Nephron progenitor cell (in vitro differentiated cells): ENCODE measurements around the gene KLK7.

Source experiments
- DNase-seq: peaks from one replicate; pipeline ENCODE4 v3.0.0; 2021
- H3K27ac Mint-ChIP-seq: 2 replicates; pipeline ENCODE4 v1.8.0; 2021; ENCODE audit warnings: mild to moderate bottlenecking, moderate library complexity, mixed read lengths
- H3K27me3 Mint-ChIP-seq: 2 replicates; pipeline ENCODE4 v1.8.0; 2021; ENCODE audit warnings: mild to moderate bottlenecking, low read depth, mixed read lengths; ENCODE audit not compliant: poor library complexity
- H3K36me3 Mint-ChIP-seq: 2 replicates; pipeline ENCODE4 v1.8.0; 2021; ENCODE audit warnings: low read depth, mixed read lengths
- H3K4me1 Mint-ChIP-seq: 2 replicates; pipeline ENCODE4 v1.8.0; 2021; ENCODE audit warnings: mixed read lengths
- H3K4me3 Mint-ChIP-seq: 2 replicates; pipeline ENCODE4 v1.8.0; 2021; ENCODE audit warnings: mild to moderate bottlenecking, moderate library complexity, mixed read lengths
- H3K9me3 Mint-ChIP-seq: 2 replicates; pipeline ENCODE4 v1.8.0; 2021; ENCODE audit warnings: mild to moderate bottlenecking, moderate library complexity, mixed read lengths
- CTCF ChIP-seq: fragments of 200-600 bp; sonication (generic); IDR thresholded peaks from 2 replicates; pipeline ENCODE4 v1.5.0; 2021; ENCODE audit warnings: antibody characterized with exemption

KLK7 gene

GRCh38 chr19:51001515-51001914, 17.8 kb upstream of the KLK7 start, which contains the start of gene KLK8:
TSS of gene KLK8 (minus strand) at chr19:51001604. CDS start at chr19:51001167, 437 bp downstream.
- Mint-ChIP-seq H3K4me3 (peak within 1 kb of the TSS; percentile 56), H3K27me3 (peaks cover 66% of the 10 kb centered on the region), H3K27ac (peak within 1 kb of the TSS; percentile 95)

GRCh38 chr19:51000981-51001380, 17.3 kb upstream of the KLK7 start:
- Mint-ChIP-seq H3K4me3 (peak overlapping the region; percentile 56), H3K36me3 (no peaks in the 10 kb centered on the region), H3K9me3 (no peaks in the 10 kb centered on the region), H3K4me1 (peaks cover 53% of the 10 kb centered on the region), H3K27ac (peak overlapping the region; percentile 95), H3K27me3 (peaks cover 66% of the 10 kb centered on the region)
- no peak for TF ChIP-seq CTCF
- no peak for DNase-seq

More at GRCh38 chr19:51001515-51001914, 17.8 kb upstream of the KLK7 start, which contains the start of gene KLK8:
- H3K9me3 Mint-ChIP-seq = no peaks in the 10 kb centered on the region
- H3K4me1 Mint-ChIP-seq = peaks cover 58% of the 10 kb centered on the region
- DNase-seq = no peak
- TF ChIP-seq CTCF = no peak
- H3K36me3 Mint-ChIP-seq = no peaks in the 10 kb centered on the region

GRCh38 chr19:51000426-51000825, 16.7 kb upstream of the KLK7 start:
- H3K36me3 Mint-ChIP-seq = no peaks in the 10 kb centered on the region
- no peak for DNase-seq
- no peak overlapping the region for H3K27ac Mint-ChIP-seq
- H3K27me3 Mint-ChIP-seq = peaks cover 70% of the 10 kb centered on the region
- peaks cover 52% of the 10 kb centered on the region for H3K4me1 Mint-ChIP-seq
- H3K4me3 Mint-ChIP-seq = peak overlapping the region; percentile 56
- no peaks in the 10 kb centered on the region for H3K9me3 Mint-ChIP-seq
- TF ChIP-seq CTCF = no peak

- H3K27ac Mint-ChIP-seq = no peak overlapping the region
- no peak for DNase-seq
- H3K4me3 Mint-ChIP-seq = no peak overlapping the region
- no peak for TF ChIP-seq CTCF
- peaks cover 43% of the 10 kb centered on the region for H3K4me1 Mint-ChIP-seq
- no peaks in the 10 kb centered on the region for H3K36me3 Mint-ChIP-seq
- peaks cover 62% of the 10 kb centered on the region for H3K27me3 Mint-ChIP-seq
- H3K9me3 Mint-ChIP-seq = peaks cover 3% of the 10 kb centered on the region
These were observed 15.0 kb upstream of the KLK7 start for GRCh38 chr19:50998686-50999085.

- no peak for TF ChIP-seq CTCF
- Mint-ChIP-seq H3K9me3 (peaks cover 3% of the 10 kb centered on the region), H3K36me3 (no peaks in the 10 kb centered on the region), H3K27me3 (peaks cover 57% of the 10 kb centered on the region), H3K27ac (no peak overlapping the region), H3K4me1 (peaks cover 37% of the 10 kb centered on the region), H3K4me3 (no peak overlapping the region)
- DNase-seq = no peak
These were observed 14.3 kb upstream of the KLK7 start for GRCh38 chr19:50998061-50998460.

- Mint-ChIP-seq H3K4me3 (no peak overlapping the region), H3K36me3 (no peaks in the 10 kb centered on the region), H3K27ac (no peak overlapping the region), H3K27me3 (peaks cover 63% of the 10 kb centered on the region), H3K9me3 (peaks cover 3% of the 10 kb centered on the region), H3K4me1 (peaks cover 19% of the 10 kb centered on the region)
- no peak for DNase-seq
- TF ChIP-seq CTCF = no peak
These were observed 10.4 kb upstream of the KLK7 start for GRCh38 chr19:50994129-50994528.
